ENCODE data around the gene AHSA1.
"Not testable (repeated sequence)": the region's sequence is repeated elsewhere in the genome, so short reads cannot be mapped to it uniquely, and the experiment has no call there.

Gene AHSA1

GRCh38 chr14:77457522-77458248, at the start of gene AHSA1, which contains the start of gene VIPAS39:
TSS of gene AHSA1 (plus strand) at chr14:77458093. CDS start at chr14:77458190, 97 bp downstream.
TSS of gene VIPAS39 (minus strand) at chr14:77457601. CDS start at chr14:77454102, 3,499 bp downstream.
- Histone ChIP-seq H3K9me3 (ENCODE audit: control insufficient read depth, low read depth, low read length) (no peaks in the 10 kb centered on the region), H3K27me3 (ENCODE audit: control insufficient read depth, insufficient read depth, low read length) (no peaks in the 10 kb centered on the region), H3K4me3 (ENCODE audit: low read length) (peak within 1 kb of the TSS; percentile 99), H3K4me1 (ENCODE audit: control insufficient read depth, low read depth, low read length) (no peaks in the 10 kb centered on the region), H3K9ac (ENCODE audit: low read length) (peak within 1 kb of the TSS; percentile 97), H3K36me3 (ENCODE audit: control insufficient read depth, low read depth, low read length) (peaks cover 33% of the 10 kb centered on the region), H3K27ac (ENCODE audit: low read length) (peak within 1 kb of the TSS; percentile 99)

GRCh38 chr14:77409131-77409533, 48.8 kb upstream of the AHSA1 start:
- Histone ChIP-seq H3K9me3 (ENCODE audit: control insufficient read depth, low read depth, low read length) (no peaks in the 10 kb centered on the region), H3K36me3 (ENCODE audit: control insufficient read depth, low read depth, low read length) (no peaks in the 10 kb centered on the region), H3K27me3 (ENCODE audit: control insufficient read depth, insufficient read depth, low read length) (no peaks in the 10 kb centered on the region), H3K4me3 (ENCODE audit: low read length) (no peak overlapping the region), H3K27ac (ENCODE audit: low read length) (no peak overlapping the region), H3K9ac (ENCODE audit: low read length) (no peak overlapping the region), H3K4me1 (ENCODE audit: control insufficient read depth, low read depth, low read length) (no peaks in the 10 kb centered on the region)

GRCh38 chr14:77415403-77416030, 42.4 kb upstream of the AHSA1 start:
- H3K27me3 ChIP-seq (ENCODE audit: control insufficient read depth, insufficient read depth, low read length); H3K4me3 ChIP-seq (ENCODE audit: low read length); H3K4me1 ChIP-seq (ENCODE audit: control insufficient read depth, low read depth, low read length); H3K9me3 ChIP-seq (ENCODE audit: control insufficient read depth, low read depth, low read length); H3K36me3 ChIP-seq (ENCODE audit: control insufficient read depth, low read depth, low read length); H3K27ac ChIP-seq (ENCODE audit: low read length); H3K9ac ChIP-seq (ENCODE audit: low read length): not testable (repeated sequence)

DNA sequence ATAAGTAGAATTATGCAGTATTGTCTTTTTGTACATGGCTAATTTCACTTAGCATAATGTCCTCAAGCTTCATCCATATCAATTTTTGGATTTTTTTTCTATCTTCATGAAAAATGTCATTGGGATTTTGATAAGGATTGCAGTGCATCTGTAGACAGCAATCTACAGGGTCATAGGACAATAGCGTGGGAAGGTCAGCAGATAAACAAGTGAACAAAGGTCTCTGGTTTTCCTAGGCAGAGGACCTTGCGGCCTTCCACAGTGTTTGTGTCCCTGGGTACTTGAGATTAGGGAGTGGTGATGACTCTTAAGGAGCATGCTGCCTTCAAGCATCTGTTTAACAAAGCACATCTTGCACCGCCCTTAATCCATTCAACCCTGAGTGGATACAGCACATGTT, 41.8 kb upstream of the AHSA1 start:
- not testable (repeated sequence) for H3K4me1 ChIP-seq (ENCODE audit: control insufficient read depth, low read depth, low read length); H3K9me3 ChIP-seq (ENCODE audit: control insufficient read depth, low read depth, low read length); H3K4me3 ChIP-seq (ENCODE audit: low read length); H3K9ac ChIP-seq (ENCODE audit: low read length); H3K36me3 ChIP-seq (ENCODE audit: control insufficient read depth, low read depth, low read length); H3K27ac ChIP-seq (ENCODE audit: low read length); H3K27me3 ChIP-seq (ENCODE audit: control insufficient read depth, insufficient read depth, low read length)

DNA sequence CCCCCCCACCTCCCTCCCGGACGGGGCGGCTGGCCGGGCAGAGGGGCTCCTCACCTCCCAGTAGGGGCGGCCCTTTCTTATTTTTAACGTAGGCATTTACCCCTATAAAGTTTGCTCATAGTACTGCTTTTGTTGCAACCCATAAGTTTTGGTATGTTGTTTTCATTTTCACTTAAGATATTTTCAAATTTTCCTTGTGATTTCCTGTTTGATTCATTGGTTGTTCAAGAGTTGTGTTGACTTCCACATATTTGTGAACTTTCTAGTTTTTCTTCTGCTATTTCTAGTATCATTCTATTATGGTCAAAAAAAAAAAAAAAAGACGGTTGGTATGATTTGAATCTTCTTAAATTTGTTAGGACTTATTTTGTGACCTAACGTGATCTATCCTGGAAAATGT, 41.1 kb upstream of the AHSA1 start:
- H3K36me3 ChIP-seq (ENCODE audit: control insufficient read depth, low read depth, low read length): no peaks in the 10 kb centered on the region
- H3K27ac ChIP-seq (ENCODE audit: low read length): no peak overlapping the region
- H3K4me3 ChIP-seq (ENCODE audit: low read length): no peak overlapping the region
- H3K9me3 ChIP-seq (ENCODE audit: control insufficient read depth, low read depth, low read length): peaks cover 3% of the 10 kb centered on the region
- no peak overlapping the region for H3K9ac ChIP-seq (ENCODE audit: low read length)
- no peaks in the 10 kb centered on the region for H3K27me3 ChIP-seq (ENCODE audit: control insufficient read depth, insufficient read depth, low read length)
- no peaks in the 10 kb centered on the region for H3K4me1 ChIP-seq (ENCODE audit: control insufficient read depth, low read depth, low read length)

DNA sequence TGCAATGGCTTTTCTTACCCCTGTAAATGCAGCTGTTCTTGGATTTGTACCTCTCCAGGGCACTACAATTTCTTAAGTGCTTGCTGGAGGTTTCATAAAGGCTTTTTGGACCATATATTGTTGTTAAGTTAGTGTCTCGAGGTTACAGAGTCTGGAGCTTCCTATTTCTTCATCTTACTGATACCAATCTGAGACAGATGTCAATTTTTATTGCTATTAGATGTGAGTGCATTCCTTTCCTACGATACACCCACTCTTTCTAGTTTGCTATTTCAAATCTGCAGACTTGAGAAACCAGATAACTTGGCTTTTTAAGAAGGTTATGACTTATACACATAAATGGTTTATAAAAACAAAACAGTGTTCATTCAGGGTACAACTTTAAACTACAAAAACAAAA, 36.7 kb upstream of the AHSA1 start:
- H3K27ac ChIP-seq (ENCODE audit: low read length): no peak overlapping the region
- no peak overlapping the region for H3K9ac ChIP-seq (ENCODE audit: low read length)
- no peak overlapping the region for H3K4me3 ChIP-seq (ENCODE audit: low read length)
- H3K36me3 ChIP-seq (ENCODE audit: control insufficient read depth, low read depth, low read length): no peaks in the 10 kb centered on the region
- no peaks in the 10 kb centered on the region for H3K27me3 ChIP-seq (ENCODE audit: control insufficient read depth, insufficient read depth, low read length)
- peaks cover 11% of the 10 kb centered on the region for H3K4me1 ChIP-seq (ENCODE audit: control insufficient read depth, low read depth, low read length)
- H3K9me3 ChIP-seq (ENCODE audit: control insufficient read depth, low read depth, low read length): peaks cover 3% of the 10 kb centered on the region

DNA sequence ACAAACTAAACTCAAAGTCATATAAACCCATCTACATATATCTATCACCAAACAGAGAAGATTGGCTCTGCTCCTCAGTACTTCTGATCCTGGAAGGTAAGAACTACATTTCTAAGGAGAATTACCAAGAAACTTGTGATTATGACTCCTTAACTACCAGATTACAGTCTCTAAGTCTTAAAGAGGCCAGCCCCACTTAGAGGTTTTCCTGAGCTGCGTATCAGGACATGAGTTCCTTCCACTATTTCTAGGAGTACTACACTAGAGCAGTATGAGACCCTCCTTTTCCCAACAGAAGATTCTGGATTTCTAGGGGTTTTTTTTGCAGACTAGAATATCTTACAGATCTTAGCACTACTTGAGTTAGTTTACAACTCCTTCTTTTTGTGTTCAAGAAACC, 34.5 kb upstream of the AHSA1 start, which contains the start of gene NOXRED1:
Gene NOXRED1 (minus strand): TSS at position 101 of the 400 bp plus-strand sequence. CDS start 634 bp downstream, outside the sequence.
- H3K4me3 ChIP-seq (ENCODE audit: low read length): no peak within 1 kb of the TSS
- peaks cover 11% of the 10 kb centered on the region for H3K4me1 ChIP-seq (ENCODE audit: control insufficient read depth, low read depth, low read length)
- H3K36me3 ChIP-seq (ENCODE audit: control insufficient read depth, low read depth, low read length): peaks cover 12% of the 10 kb centered on the region
- H3K27me3 ChIP-seq (ENCODE audit: control insufficient read depth, insufficient read depth, low read length): no peaks in the 10 kb centered on the region
- H3K27ac ChIP-seq (ENCODE audit: low read length): no peak within 1 kb of the TSS
- no peak within 1 kb of the TSS for H3K9ac ChIP-seq (ENCODE audit: low read length)
- peaks cover 3% of the 10 kb centered on the region for H3K9me3 ChIP-seq (ENCODE audit: control insufficient read depth, low read depth, low read length)

- peaks cover 20% of the 10 kb centered on the region for H3K36me3 ChIP-seq (ENCODE audit: control insufficient read depth, low read depth, low read length)
- no peaks in the 10 kb centered on the region for H3K27me3 ChIP-seq (ENCODE audit: control insufficient read depth, insufficient read depth, low read length)
- no peak overlapping the region for H3K27ac ChIP-seq (ENCODE audit: low read length)
- H3K9ac ChIP-seq (ENCODE audit: low read length): no peak overlapping the region
- H3K9me3 ChIP-seq (ENCODE audit: control insufficient read depth, low read depth, low read length): no peaks in the 10 kb centered on the region
- H3K4me1 ChIP-seq (ENCODE audit: control insufficient read depth, low read depth, low read length): peaks cover 11% of the 10 kb centered on the region
- no peak overlapping the region for H3K4me3 ChIP-seq (ENCODE audit: low read length)
These were observed 33.0 kb upstream of the AHSA1 start for GRCh38 chr14:77424862-77425261.

- peaks cover 20% of the 10 kb centered on the region for H3K36me3 ChIP-seq (ENCODE audit: control insufficient read depth, low read depth, low read length)
- no peak overlapping the region for H3K9ac ChIP-seq (ENCODE audit: low read length)
- H3K4me1 ChIP-seq (ENCODE audit: control insufficient read depth, low read depth, low read length): peaks cover 11% of the 10 kb centered on the region
- H3K9me3 ChIP-seq (ENCODE audit: control insufficient read depth, low read depth, low read length): no peaks in the 10 kb centered on the region
- H3K4me3 ChIP-seq (ENCODE audit: low read length): no peak overlapping the region
- no peak overlapping the region for H3K27ac ChIP-seq (ENCODE audit: low read length)
- H3K27me3 ChIP-seq (ENCODE audit: control insufficient read depth, insufficient read depth, low read length): no peaks in the 10 kb centered on the region
These were observed 31.5 kb upstream of the AHSA1 start for GRCh38 chr14:77426396-77426795.

DNA sequence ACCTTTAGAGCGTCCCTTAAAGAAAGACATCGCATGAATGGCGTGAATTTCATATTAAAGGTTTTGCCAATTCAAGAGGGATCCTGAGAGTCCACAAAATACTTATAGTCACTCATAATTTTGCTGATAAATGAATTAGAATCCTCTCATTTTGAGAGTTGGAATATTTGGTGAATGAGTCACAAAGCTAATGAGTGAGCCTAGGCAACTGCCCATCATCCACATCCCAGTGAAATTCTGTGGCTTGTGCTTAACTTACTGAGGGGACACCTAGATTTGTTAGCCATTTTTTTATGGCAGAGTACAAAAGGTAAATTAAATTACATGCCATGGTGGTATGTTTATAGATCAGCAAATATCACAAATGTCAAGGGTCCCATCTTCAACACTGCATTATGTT, 21.9 kb upstream of the AHSA1 start:
- Histone ChIP-seq H3K4me3 (ENCODE audit: low read length) (no peak overlapping the region), H3K36me3 (ENCODE audit: control insufficient read depth, low read depth, low read length) (peaks cover 14% of the 10 kb centered on the region), H3K9ac (ENCODE audit: low read length) (no peak overlapping the region), H3K27me3 (ENCODE audit: control insufficient read depth, insufficient read depth, low read length) (no peaks in the 10 kb centered on the region), H3K9me3 (ENCODE audit: control insufficient read depth, low read depth, low read length) (no peaks in the 10 kb centered on the region), H3K27ac (ENCODE audit: low read length) (no peak overlapping the region), H3K4me1 (ENCODE audit: control insufficient read depth, low read depth, low read length) (no peaks in the 10 kb centered on the region)

- no peaks in the 10 kb centered on the region for H3K9me3 ChIP-seq (ENCODE audit: control insufficient read depth, low read depth, low read length)
- H3K9ac ChIP-seq (ENCODE audit: low read length): no peak overlapping the region
- H3K4me3 ChIP-seq (ENCODE audit: low read length): no peak overlapping the region
- no peaks in the 10 kb centered on the region for H3K27me3 ChIP-seq (ENCODE audit: control insufficient read depth, insufficient read depth, low read length)
- H3K27ac ChIP-seq (ENCODE audit: low read length): no peak overlapping the region
- no peaks in the 10 kb centered on the region for H3K4me1 ChIP-seq (ENCODE audit: control insufficient read depth, low read depth, low read length)
- H3K36me3 ChIP-seq (ENCODE audit: control insufficient read depth, low read depth, low read length): peaks cover 37% of the 10 kb centered on the region
These were observed 19.3 kb upstream of the AHSA1 start for GRCh38 chr14:77438596-77438995.

DNA sequence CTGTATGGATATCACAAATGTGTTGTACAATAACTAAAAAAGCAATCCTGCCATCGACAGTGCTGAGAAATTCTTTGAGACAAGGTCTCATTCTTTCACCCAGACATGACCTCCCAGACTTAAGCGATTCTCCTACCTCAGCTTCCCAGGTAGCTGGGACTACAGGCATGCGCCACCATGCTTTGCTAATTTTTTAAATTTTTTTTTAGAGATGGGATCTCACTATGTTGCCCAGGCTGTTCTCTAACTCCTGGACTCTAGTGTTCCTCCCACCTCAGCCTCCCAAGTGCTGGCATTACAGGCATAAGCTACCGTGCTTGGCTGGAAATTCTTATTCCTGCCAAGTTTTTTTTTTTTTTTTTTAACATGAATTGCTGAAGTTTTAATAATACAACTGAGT, 18.0 kb upstream of the AHSA1 start:
- Histone ChIP-seq H3K27me3 (ENCODE audit: control insufficient read depth, insufficient read depth, low read length) (no peaks in the 10 kb centered on the region), H3K4me1 (ENCODE audit: control insufficient read depth, low read depth, low read length) (no peaks in the 10 kb centered on the region), H3K36me3 (ENCODE audit: control insufficient read depth, low read depth, low read length) (peaks cover 34% of the 10 kb centered on the region), H3K9me3 (ENCODE audit: control insufficient read depth, low read depth, low read length) (no peaks in the 10 kb centered on the region), H3K27ac (ENCODE audit: low read length) (no peak overlapping the region), H3K4me3 (ENCODE audit: low read length) (no peak overlapping the region), H3K9ac (ENCODE audit: low read length) (no peak overlapping the region)
